Measurements from ENCODE around the gene TBL1Y. TPM values are rescaled to one million over a fixed set of nuclear protein-coding genes. Genes with fewer than 3 reads are reported as not detected.

TBL1Y gene
- total and polyA plus RNA-seq, 5 experiments from 2014 or later: not detected

GRCh38 chrY:6931779-6932396 is 21.4 kb downstream of the TBL1Y start:
- POLR2A ChIA-PET: no interaction called here
- no peak for ATAC-seq

GRCh38 chrY:6935497-6935896 is 25.0 kb downstream of the TBL1Y start:
- H3K4me1 Mint-ChIP-seq: no peaks in the 10 kb centered on the region
- DNase-seq: no peak
- no peak for ATAC-seq

More at GRCh38 chrY:6931779-6932396, 21.4 kb downstream of the TBL1Y start:
- Mint-ChIP-seq H3K9me3 (no peaks in the 10 kb centered on the region), H3K27ac (no peak overlapping the region), H3K36me3 (no peaks in the 10 kb centered on the region), H3K27me3 (peaks cover 0 to 7% (median 0%) of the 10 kb centered on the region in 5 donors), H3K4me3 (no peak overlapping the region), H3K4me1 (no peaks in the 10 kb centered on the region)
- no peak for DNase-seq

GRCh38 chrY:6947695-6948094 is 37.2 kb downstream of the TBL1Y start:
- Mint-ChIP-seq H3K4me3 (no peak overlapping the region), H3K36me3 (no peaks in the 10 kb centered on the region), H3K27ac (no peak overlapping the region), H3K27me3 (peaks cover 0 to 26% (median 1%) of the 10 kb centered on the region in 5 donors), H3K9me3 (no peaks in the 10 kb centered on the region), H3K4me1 (no peaks in the 10 kb centered on the region)
- ATAC-seq (no peak), DNase-seq (no peak)
- POLR2A ChIA-PET: no interaction called here

More at GRCh38 chrY:6935497-6935896, 25.0 kb downstream of the TBL1Y start:
- no peaks in the 10 kb centered on the region for H3K36me3 Mint-ChIP-seq
- H3K4me3 Mint-ChIP-seq: no peak overlapping the region
- H3K9me3 Mint-ChIP-seq: no peaks in the 10 kb centered on the region
- POLR2A ChIA-PET: no interaction called here
- no peak overlapping the region for H3K27ac Mint-ChIP-seq
- H3K27me3 Mint-ChIP-seq: peaks cover 0 to 10% (median 0%) of the 10 kb centered on the region in 5 donors

- Mint-ChIP-seq H3K4me3 (no peak overlapping the region), H3K27me3 (peaks cover 0 to 26% (median 1%) of the 10 kb centered on the region in 5 donors), H3K9me3 (no peaks in the 10 kb centered on the region), H3K36me3 (no peaks in the 10 kb centered on the region), H3K4me1 (no peaks in the 10 kb centered on the region), H3K27ac (no peak overlapping the region)
- ATAC-seq (no peak), DNase-seq (no peak)
- POLR2A ChIA-PET: no interaction called here
Measured at GRCh38 chrY:6948378-6948777, 37.9 kb downstream of the TBL1Y start.

GRCh38 chrY:6949947-6950346 is 39.5 kb downstream of the TBL1Y start:
- DNase-seq (no peak), ATAC-seq (no peak)
- no peak overlapping the region for H3K27ac Mint-ChIP-seq
- no peaks in the 10 kb centered on the region for H3K4me1 Mint-ChIP-seq
- H3K36me3 Mint-ChIP-seq: no peaks in the 10 kb centered on the region
- POLR2A ChIA-PET: no interaction called here
- peaks cover 0 to 22% (median 1%) of the 10 kb centered on the region in 5 donors for H3K27me3 Mint-ChIP-seq
- H3K9me3 Mint-ChIP-seq: no peaks in the 10 kb centered on the region
- H3K4me3 Mint-ChIP-seq: no peak overlapping the region

- ATAC-seq (peak; percentile 71 to 92), DNase-seq (peak in 7 of 10 donors; percentile 2 to 65 (median 30))
- peaks cover 0 to 2% (median 0%) of the 10 kb centered on the region in 5 donors for H3K27me3 Mint-ChIP-seq
- no peak overlapping the region for H3K4me3 Mint-ChIP-seq
- H3K9me3 Mint-ChIP-seq: no peaks in the 10 kb centered on the region
- peaks cover 0 to 9% (median 2%) of the 10 kb centered on the region in 4 donors for H3K4me1 Mint-ChIP-seq
- POLR2A ChIA-PET: no interaction called here
- no peak overlapping the region for H3K27ac Mint-ChIP-seq
- H3K36me3 Mint-ChIP-seq: no peaks in the 10 kb centered on the region
Measured at GRCh38 chrY:6964732-6965131, 54.2 kb downstream of the TBL1Y start.

GRCh38 chrY:6966521-6966920 is 56.0 kb downstream of the TBL1Y start:
- Mint-ChIP-seq H3K9me3 (no peaks in the 10 kb centered on the region), H3K36me3 (no peaks in the 10 kb centered on the region), H3K27ac (peak overlapping the region in 1 of 10 donors; percentile 68), H3K4me1 (peaks cover 0 to 9% (median 2%) of the 10 kb centered on the region in 4 donors), H3K4me3 (no peak overlapping the region), H3K27me3 (peaks cover 0 to 2% (median 0%) of the 10 kb centered on the region in 5 donors)
- ATAC-seq: no peak
- POLR2A ChIA-PET: no interaction called here
- no peak for DNase-seq

GRCh38 chrY:6967736-6968135 is 57.2 kb downstream of the TBL1Y start:
- peaks cover 0 to 2% (median 0%) of the 10 kb centered on the region in 5 donors for H3K27me3 Mint-ChIP-seq
- H3K27ac Mint-ChIP-seq: no peak overlapping the region
- no peaks in the 10 kb centered on the region for H3K9me3 Mint-ChIP-seq
- POLR2A ChIA-PET: no interaction called here
- no peak for DNase-seq
- ATAC-seq: no peak
- H3K36me3 Mint-ChIP-seq: no peaks in the 10 kb centered on the region
- H3K4me3 Mint-ChIP-seq: no peak overlapping the region
- peaks cover 0 to 9% (median 2%) of the 10 kb centered on the region in 4 donors for H3K4me1 Mint-ChIP-seq

GRCh38 chrY:6968191-6968590 is 57.7 kb downstream of the TBL1Y start:
- ATAC-seq (no peak), DNase-seq (no peak)
- H3K4me3 Mint-ChIP-seq: no peak overlapping the region
- H3K36me3 Mint-ChIP-seq: no peaks in the 10 kb centered on the region
- POLR2A ChIA-PET: no interaction called here
- no peak overlapping the region for H3K27ac Mint-ChIP-seq
- H3K9me3 Mint-ChIP-seq: no peaks in the 10 kb centered on the region
- peaks cover 0 to 2% (median 0%) of the 10 kb centered on the region in 5 donors for H3K27me3 Mint-ChIP-seq
- H3K4me1 Mint-ChIP-seq: peaks cover 0 to 9% (median 2%) of the 10 kb centered on the region in 4 donors

GRCh38 chrY:6972271-6972887 is 61.9 kb downstream of the TBL1Y start:
- ATAC-seq (no peak), DNase-seq (no peak)
- Mint-ChIP-seq H3K9me3 (no peaks in the 10 kb centered on the region), H3K4me1 (peaks cover 0 to 2% (median 0%) of the 10 kb centered on the region in 4 donors), H3K27ac (no peak overlapping the region), H3K36me3 (no peaks in the 10 kb centered on the region), H3K27me3 (peaks cover 0 to 2% (median 0%) of the 10 kb centered on the region in 5 donors), H3K4me3 (no peak overlapping the region)
- POLR2A ChIA-PET: no interaction called here

- Mint-ChIP-seq H3K4me3 (no peak overlapping the region), H3K9me3 (no peaks in the 10 kb centered on the region), H3K27me3 (peaks cover 0 to 4% (median 0%) of the 10 kb centered on the region in 5 donors), H3K4me1 (peaks cover 0 to 2% (median 0%) of the 10 kb centered on the region in 4 donors), H3K27ac (no peak overlapping the region), H3K36me3 (no peaks in the 10 kb centered on the region)
- DNase-seq (no peak), ATAC-seq (no peak)
- POLR2A ChIA-PET: no interaction called here
Measured at GRCh38 chrY:6974971-6975370, 64.5 kb downstream of the TBL1Y start.

GRCh38 chrY:6977783-6978182 is 67.3 kb downstream of the TBL1Y start:
- H3K27ac Mint-ChIP-seq: no peak overlapping the region
- H3K4me3 Mint-ChIP-seq: no peak overlapping the region
- no peak for DNase-seq
- POLR2A ChIA-PET: no interaction called here
- peaks cover 0 to 2% (median 0%) of the 10 kb centered on the region in 4 donors for H3K4me1 Mint-ChIP-seq
- no peaks in the 10 kb centered on the region for H3K36me3 Mint-ChIP-seq
- ATAC-seq: no peak
- peaks cover 0 to 3% (median 0%) of the 10 kb centered on the region in 9 donors for H3K9me3 Mint-ChIP-seq
- H3K27me3 Mint-ChIP-seq: peaks cover 0 to 4% (median 0%) of the 10 kb centered on the region in 5 donors

GRCh38 chrY:6983221-6983620 is 72.7 kb downstream of the TBL1Y start:
- H3K27me3 Mint-ChIP-seq: peaks cover 0 to 4% (median 0%) of the 10 kb centered on the region in 5 donors
- H3K4me1 Mint-ChIP-seq: no peaks in the 10 kb centered on the region
- H3K4me3 Mint-ChIP-seq: no peak overlapping the region
- H3K36me3 Mint-ChIP-seq: no peaks in the 10 kb centered on the region
- H3K9me3 Mint-ChIP-seq: peaks cover 0 to 3% (median 0%) of the 10 kb centered on the region in 9 donors
- ATAC-seq (no peak), DNase-seq (no peak)
- POLR2A ChIA-PET: no interaction called here
- no peak overlapping the region for H3K27ac Mint-ChIP-seq

All from naive thymus-derived CD8-positive, alpha-beta T cell (primary cell).